Measurements from ENCODE around the gene CAMK2A.

The CAMK2A gene

GRCh38 chr5:150209099-150209635 lies 80.4 kb downstream of the CAMK2A start:
- DNase-seq (ENCODE audit: low spot score), result no peak

DNA sequence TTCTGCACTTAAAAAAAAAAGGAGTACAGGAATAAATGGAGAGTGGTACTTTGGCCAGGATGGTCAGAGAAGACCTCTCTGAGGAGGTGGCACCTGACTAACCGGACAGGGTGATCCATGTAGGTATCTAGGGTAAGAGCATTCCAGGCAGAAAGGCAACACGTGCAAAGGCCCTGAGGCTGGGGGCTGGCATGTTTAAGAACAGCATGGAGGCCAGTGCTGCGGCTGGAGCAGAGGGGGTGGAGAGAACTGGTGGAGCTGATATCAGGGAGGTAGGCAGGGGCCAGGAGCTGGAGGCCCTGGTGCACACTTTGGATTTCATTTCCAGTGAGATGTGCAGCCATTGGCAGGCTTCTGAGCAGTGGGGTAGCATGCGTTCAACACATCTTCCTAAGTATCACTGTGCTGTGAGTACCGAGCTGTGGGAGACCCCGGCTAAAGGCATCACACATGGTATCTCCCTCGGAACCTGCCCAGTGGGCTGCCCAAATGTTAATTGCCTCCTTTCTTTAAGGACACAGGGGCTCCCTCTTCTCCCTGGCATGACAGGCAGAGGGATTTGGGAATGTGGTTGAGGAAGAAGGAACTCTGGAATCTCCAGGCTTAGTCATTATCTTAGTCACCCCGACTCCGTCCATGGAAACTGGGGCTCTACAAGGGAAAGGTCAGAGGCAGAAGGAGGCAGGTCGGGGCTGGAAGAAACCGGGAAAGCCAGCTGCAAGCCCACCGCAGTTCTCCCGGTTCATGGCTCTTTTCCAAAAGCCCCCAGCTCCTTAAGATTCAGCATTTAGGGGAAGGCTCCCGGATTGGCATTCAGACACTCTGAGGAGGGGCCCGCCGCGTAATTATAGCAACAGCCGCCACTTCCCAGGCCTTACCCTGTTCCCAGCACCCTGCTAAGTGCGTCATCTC lies 81.1 kb downstream of the CAMK2A start:
- no peak for DNase-seq (ENCODE audit: low spot score)

- no peak for DNase-seq (ENCODE audit: low spot score)
Observed at GRCh38 chr5:150206779-150207115, 82.8 kb downstream of the CAMK2A start.

DNA sequence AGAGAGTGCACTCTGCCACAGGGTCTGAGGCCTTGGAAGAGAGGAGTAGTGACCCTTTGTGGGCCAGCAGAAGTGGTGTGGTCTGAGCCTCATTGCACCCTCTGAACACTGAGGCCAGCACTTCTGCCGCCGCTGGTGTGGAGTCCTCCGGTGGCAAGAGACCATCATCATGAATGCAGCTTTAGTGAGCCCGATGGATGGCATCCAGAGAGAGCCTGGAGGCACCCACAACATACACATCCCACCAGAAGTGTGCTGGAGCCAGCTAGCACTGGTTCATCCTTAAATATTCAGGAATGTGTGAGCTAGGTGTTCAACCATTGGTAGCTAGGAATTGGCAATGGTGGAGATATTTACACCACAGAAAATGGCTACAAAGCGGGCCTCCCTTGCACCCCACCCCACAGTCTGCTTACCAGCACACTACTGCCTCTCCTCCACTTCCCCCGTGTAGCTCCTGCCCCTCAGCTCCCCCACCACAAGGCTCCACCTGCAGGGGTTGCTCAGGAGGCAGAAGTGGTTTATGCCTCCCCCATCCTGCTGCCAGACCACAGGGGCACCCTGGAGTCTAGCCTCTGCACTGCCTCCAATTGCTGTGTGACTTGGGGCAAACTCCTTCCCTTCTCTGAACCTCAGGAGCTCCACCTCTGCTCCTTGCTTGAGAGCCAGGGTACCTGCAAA lies 83.3 kb downstream of the CAMK2A start:
- DNase-seq (ENCODE audit: low spot score), result no peak

DNA sequence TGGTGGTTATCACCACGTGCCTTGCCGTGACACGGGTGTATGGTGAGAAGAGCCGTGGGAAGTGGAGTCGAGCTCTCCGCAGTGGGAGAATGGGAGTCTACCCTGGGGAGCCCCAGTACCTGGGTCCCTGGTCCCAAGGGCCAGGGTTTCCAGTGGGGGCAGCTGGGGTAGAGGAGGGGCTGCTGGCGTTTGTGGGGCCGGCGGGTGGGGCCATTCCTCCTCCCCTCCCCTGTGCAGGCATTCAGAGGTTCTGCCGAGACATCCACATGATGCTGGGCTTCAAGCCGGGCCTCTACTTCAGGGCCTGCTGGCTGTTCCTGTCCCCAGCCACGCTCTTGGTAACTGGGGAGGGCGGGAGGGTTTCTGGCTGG lies 85.0 kb downstream of the CAMK2A start:
- DNase-seq (ENCODE audit: low spot score), result no peak

DNA sequence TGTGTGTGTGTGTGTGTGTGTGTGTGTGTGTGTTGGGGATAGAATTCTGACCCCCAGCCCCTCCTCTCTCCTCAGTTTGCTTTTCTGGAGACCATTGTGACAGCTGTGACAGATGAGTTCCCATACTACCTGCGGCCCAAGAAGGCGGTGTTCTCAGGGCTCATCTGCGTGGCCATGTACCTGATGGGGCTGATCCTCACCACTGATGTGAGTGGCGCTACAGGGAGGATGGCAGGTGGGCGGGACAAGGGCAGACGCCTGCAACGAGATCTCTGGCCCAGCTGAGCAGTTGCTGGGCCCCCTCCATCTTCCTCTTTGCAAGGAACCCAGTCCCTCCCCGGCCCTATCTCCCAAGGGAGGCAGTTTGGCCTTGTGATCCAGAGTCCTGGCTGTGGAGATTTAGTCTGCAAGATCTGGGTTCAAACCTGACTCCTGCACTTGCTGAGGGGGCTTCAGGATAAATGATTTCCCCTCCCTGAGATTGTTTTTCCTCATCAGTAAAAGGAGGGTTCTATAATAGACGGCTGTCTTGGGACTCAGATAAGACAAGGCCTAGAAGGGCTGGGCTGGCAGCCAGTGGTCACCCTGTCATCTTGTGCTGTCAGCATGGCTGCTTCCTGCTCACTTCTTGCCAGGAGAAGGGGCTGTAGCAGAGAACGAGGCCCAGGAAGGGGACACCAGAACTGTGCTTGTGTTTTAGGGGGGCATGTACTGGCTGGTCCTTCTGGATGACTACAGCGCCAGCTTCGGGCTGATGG lies 85.6 kb downstream of the CAMK2A start:
- DNase-seq (ENCODE audit: low spot score), result no peak

DNA sequence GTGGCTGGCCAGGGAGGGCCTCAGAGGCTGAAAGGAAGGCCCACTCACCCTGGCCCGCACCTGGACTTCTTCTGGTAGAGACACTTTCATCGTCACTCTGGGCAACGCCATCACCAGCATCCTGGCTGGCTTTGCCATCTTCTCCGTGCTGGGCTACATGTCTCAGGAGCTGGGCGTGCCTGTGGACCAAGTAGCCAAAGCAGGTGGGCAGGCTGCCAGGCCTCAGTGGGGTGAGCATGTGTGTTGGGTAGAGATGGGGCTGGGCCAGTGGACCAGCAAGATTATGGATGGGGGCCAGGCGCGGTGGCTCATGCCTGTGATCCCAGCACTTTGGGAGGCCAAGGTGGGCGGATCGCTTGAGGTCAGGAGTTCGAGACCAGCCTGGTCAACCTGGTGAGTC lies 87.1 kb downstream of the CAMK2A start:
- no peak for DNase-seq (ENCODE audit: low spot score)

GRCh38 chr5:150197476-150197875 lies 92.1 kb downstream of the CAMK2A start:
- DNase-seq (ENCODE audit: low spot score), result no peak

GRCh38 chr5:150196986-150197385 lies 92.6 kb downstream of the CAMK2A start:
- no peak for DNase-seq (ENCODE audit: low spot score)

DNA sequence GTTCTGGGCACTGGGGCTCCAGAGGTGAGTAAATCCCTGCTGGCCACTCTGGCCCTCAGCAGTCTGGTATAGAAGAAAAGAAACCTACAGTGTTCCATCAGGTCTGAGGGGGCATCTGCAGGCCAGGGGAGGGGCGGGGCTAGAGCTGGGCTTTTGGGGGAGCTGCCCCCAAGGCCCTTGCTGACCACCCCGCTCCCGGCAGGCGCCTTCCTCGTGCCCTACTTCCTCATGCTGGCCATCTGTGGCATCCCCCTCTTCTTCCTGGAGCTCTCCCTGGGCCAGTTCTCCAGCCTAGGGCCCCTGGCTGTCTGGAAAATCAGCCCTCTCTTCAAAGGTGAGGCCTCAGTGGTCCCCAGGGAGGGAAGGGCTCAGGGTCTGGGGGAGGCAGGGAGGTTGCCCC lies 93.1 kb downstream of the CAMK2A start:
- no peak for DNase-seq (ENCODE audit: low spot score)

- no peak for DNase-seq (ENCODE audit: low spot score)
Observed at GRCh38 chr5:150195736-150196485, 93.7 kb downstream of the CAMK2A start.

- no peak for DNase-seq (ENCODE audit: low spot score)
Observed at GRCh38 chr5:150192462-150192861, 97.1 kb downstream of the CAMK2A start.

GRCh38 chr5:150190987-150191386 lies 98.6 kb downstream of the CAMK2A start:
- no peak for DNase-seq (ENCODE audit: low spot score)

GRCh38 chr5:150190503-150190979 lies 99.0 kb downstream of the CAMK2A start:
- no peak for DNase-seq (ENCODE audit: low spot score)

DNA sequence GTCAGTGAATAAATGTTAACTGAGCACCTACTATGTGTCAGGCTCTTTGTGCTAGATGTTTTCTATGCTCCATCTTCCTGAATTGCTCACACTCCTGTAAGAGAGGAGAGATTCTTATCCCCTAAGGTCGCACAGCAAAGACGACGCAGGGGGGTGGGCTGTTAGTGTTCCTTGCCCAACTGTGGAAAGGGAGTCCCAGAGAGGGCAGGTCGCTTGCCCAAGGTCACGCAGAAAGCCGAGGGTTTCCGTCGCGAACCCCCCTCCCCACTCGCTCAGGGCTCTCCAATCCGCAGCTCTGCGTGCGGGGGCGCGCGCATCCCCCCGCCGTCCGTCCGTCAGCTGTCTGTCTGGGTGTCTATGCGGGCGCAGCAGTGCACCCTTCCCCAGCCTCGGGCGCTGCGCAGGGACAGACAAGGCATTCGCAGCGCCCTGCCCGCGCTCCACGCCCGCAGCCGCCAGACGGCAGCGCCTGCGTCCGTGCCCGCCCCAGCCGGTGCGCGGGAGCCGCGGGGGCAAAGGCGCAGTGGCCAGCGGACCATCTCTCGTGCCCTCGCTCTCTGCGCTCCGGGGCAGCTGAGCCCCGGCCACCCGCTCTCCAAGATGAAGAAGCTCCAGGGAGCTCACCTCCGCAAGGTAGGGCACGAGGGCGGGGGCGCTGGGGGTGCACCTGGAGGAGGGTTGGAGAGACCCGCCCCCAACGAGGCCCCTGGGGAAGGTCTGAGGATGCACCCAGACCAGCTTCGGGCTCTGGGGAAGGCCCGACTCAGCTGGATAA lies 99.7 kb downstream of the CAMK2A start, which contains the start of gene SLC6A7:
SLC6A7 (plus strand) TSS at position 335 of the 775 bp plus-strand sequence; CDS start at position 601, 266 bp downstream.
- DNase-seq (ENCODE audit: low spot score), result no peak

GRCh38 chr5:150189326-150189725 lies 100.2 kb downstream of the CAMK2A start:
- no peak for DNase-seq (ENCODE audit: low spot score)

GRCh38 chr5:150188146-150188842 lies 101.3 kb downstream of the CAMK2A start:
- DNase-seq (ENCODE audit: low spot score), result no peak

- no peak for DNase-seq (ENCODE audit: low spot score)
Observed at GRCh38 chr5:150186897-150187296, 102.7 kb downstream of the CAMK2A start.

GRCh38 chr5:150186137-150186536 lies 103.4 kb downstream of the CAMK2A start:
- DNase-seq (ENCODE audit: low spot score), result no peak
